AG09309 (cell line): ENCODE data around the gene MPPE1.
A peak's percentile ranks its signal among the peaks of the same experiment; 100 is the strongest.

Experiments
- DNase-seq: peaks from one replicate; pipeline ENCODE4 v3.0.0-alpha.2; 2010; ENCODE audit warnings: low read depth
- H3K4me3 ChIP-seq: 2 replicates; pipeline ENCODE4 v1.5.1; 2011; ENCODE audit warnings: mild to moderate bottlenecking, low read depth, low read length, moderate library complexity; ENCODE audit not compliant: control insufficient read depth
- TF ChIP-seq, protein P1 (sequence below): IDR thresholded peaks from 2 replicates; pipeline ENCODE4 v1.5.1; 2011; ENCODE audit warnings: mild to moderate bottlenecking, low read depth, low read length, inconsistent platforms; ENCODE audit not compliant: insufficient read depth, control insufficient read depth; ENCODE audit errors: missing control alignments

MPPE1 gene

DNA sequence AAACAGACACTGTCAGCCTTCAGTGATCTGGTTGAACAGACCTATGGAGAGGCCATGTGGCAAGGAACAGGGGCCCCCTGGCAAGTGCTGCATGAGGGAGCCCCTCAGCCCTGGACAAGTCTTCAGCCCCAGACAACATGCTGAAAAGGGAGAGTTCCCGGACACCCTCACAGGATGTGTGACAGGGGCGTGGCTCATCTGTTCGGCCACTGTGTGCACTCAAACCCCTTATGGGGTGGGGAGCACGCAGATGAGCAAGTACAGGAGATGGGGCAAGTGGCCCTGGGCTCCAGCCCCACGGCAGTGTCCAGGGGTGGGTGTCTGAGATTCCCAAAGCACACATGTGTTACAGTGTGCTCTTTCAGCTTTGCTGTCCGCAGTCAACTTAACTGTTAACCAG lies 35.4 kb upstream of the MPPE1 start:
- no peak overlapping the region for H3K4me3 ChIP-seq
- TF ChIP-seq, protein P1, sequence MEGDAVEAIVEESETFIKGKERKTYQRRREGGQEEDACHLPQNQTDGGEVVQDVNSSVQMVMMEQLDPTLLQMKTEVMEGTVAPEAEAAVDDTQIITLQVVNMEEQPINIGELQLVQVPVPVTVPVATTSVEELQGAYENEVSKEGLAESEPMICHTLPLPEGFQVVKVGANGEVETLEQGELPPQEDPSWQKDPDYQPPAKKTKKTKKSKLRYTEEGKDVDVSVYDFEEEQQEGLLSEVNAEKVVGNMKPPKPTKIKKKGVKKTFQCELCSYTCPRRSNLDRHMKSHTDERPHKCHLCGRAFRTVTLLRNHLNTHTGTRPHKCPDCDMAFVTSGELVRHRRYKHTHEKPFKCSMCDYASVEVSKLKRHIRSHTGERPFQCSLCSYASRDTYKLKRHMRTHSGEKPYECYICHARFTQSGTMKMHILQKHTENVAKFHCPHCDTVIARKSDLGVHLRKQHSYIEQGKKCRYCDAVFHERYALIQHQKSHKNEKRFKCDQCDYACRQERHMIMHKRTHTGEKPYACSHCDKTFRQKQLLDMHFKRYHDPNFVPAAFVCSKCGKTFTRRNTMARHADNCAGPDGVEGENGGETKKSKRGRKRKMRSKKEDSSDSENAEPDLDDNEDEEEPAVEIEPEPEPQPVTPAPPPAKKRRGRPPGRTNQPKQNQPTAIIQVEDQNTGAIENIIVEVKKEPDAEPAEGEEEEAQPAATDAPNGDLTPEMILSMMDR, result no peak

DNA sequence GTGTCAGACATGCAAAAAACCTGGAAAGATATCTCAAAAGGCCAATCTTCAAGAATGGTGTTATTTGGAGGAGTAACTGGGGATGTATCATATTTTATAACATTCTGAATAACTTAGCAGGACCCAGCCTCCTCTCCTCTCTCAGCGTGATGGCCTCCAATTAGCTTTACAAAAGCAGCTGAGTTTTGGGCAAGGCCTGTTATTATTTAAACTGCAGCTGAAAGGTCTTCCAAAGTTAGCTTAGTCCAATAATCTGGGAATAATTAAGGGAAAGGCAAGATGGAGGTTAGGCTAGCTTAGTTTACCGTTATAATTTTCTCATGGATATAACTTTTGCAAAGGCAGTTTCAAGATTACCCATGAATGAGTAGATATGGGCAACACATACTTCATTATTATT lies 32.8 kb upstream of the MPPE1 start:
- TF ChIP-seq, protein P1, result no peak
- DNase-seq, result no peak
- no peak overlapping the region for H3K4me3 ChIP-seq

More for the DNA sequence above, 35.4 kb upstream of the MPPE1 start:
- DNase-seq, result no peak

DNA sequence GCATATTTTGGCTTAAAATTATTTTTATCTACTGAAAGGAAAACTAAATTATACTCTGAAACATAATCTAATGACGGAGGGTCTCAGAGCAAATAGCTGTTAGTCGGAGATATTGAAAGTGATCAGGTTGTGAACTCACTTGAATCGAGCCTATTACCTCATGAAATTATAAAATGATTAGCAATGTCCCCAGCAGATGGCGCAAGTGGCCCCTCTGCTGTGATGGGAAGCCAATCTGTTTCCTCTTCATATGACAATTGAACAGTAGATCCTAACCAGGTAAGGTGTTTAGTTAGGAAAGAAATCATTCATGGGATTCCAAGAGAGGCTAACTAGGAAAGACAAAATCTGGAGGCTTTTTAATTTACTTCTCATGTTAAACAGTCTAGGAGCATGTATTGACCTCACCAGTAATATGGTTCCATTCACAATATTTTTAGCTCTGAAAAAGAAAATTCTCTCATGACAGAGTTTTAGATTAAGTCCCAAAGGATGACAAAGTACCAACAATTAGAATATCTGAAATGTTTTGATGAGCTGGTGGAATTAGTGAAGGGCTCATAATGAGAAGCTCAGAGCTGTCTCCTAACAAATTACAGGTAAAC lies 29.9 kb upstream of the MPPE1 start:
- no peak for DNase-seq
- no peak overlapping the region for H3K4me3 ChIP-seq
- TF ChIP-seq, protein P1, result peak; percentile 78

DNA sequence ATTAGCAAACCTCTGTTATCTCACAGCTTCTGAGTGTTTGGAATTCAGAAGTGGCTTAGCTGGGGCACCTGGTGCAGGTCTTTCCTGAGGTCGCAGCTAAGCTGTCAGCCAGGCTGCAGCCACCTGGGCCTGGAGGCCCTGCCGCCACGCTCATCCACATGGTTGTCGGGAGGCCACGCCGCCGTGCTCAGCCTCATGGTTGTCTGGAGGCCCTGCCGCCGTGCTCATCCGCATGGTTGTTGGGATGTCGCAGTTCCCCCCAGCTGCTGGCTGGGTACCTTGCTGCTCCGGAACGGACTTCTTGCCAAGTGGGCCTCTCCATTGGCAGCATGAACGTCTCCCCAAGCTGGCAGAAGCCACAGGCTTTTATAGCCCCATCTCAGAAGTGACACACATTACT lies 24.3 kb upstream of the MPPE1 start:
- no peak for DNase-seq
- TF ChIP-seq, protein P1, result no peak
- H3K4me3 ChIP-seq, result no peak overlapping the region

DNA sequence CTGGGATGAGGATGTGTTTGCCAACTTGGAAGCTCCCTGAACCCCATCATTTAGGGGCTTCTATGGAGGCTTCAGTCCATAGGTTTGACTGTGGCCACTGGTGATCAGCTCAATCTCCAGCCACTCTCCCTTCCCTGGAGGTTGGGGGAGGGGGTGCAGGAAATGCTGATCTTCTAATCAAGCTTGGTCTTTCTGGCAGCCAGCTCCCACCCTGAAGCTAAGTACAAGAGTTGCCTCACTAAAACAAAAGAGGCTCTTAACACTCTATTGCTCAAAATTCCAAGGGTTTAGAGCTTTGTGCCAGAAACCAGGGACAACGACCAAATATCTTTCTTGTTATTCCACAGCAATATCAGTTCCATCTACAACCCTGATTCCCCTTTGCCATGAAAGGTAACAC lies 19.4 kb upstream of the MPPE1 start:
- TF ChIP-seq, protein P1, result no peak
- no peak for DNase-seq
- H3K4me3 ChIP-seq, result no peak overlapping the region

DNA sequence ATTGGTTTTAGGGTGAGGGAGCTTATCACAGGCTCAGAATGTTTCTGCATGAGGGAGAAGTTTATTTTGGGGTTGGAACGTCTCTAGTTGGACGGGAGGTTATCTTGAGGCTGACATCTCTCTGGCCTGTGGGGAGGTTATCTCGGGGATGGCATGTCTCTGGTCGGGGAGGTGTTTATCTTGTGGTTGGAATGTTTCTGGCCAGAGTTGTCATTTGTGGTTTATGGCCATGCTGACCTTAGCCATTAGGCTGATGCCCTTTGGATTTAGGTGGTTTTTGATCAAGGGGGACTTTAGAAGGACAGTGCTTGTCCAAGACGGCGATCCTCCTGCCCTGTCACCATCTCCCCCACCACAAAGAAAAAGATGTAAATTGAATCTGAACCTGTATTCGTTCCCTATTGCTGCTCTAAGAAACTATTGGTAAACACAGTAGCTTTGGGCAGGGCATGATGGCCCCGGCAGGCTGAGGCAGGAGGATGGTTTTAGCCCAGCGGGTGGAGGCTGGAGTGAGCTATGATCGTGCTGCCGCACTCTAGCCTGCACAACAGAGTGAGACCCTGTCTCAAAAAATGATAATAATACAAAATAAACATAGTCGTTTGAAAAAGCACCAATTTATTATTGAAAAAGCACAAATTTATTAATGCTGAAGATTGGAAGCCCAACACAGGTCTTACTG lies 17.8 kb upstream of the MPPE1 start:
- no peak for DNase-seq
- TF ChIP-seq, protein P1, result no peak

More for the DNA sequence above, 17.8 kb upstream of the MPPE1 start:
- H3K4me3 ChIP-seq, result no peak overlapping the region
